Calu3 (cell line): ENCODE measurements around the gene ECPAS. TPM values are rescaled to one million over a fixed set of nuclear protein-coding genes. Genes with fewer than 3 reads are reported as not detected.

Experiments
- BruUV-seq: library from RNA; stranded (reverse); fragments of 400-500 nt; replicated peaks from 2 replicates; lab custom pipeline; 2021; lab: Mats Ljungman, UMichigan
- CTCF ChIA-PET: fragments of 300-600 bp; sonication (Branson Sonifier 250); formaldehyde crosslinking; loops from one replicate; lab custom pipeline; 2022; ENCODE audit warnings: antibody characterized with exemption; lab: Charles Lee
- DNase-seq: peaks from one replicate; pipeline ENCODE4 v3.0.0; 2022
- H3K27ac Mint-ChIP-seq: one replicate; pipeline ENCODE4 v1.8.0; 2022; ENCODE audit warnings: mixed read lengths; ENCODE audit not compliant: unreplicated experiment
- H3K27me3 Mint-ChIP-seq: one replicate; pipeline ENCODE4 v1.8.0; 2022; ENCODE audit warnings: mixed read lengths; ENCODE audit not compliant: unreplicated experiment
- H3K36me3 Mint-ChIP-seq: one replicate; pipeline ENCODE4 v1.8.0; 2022; ENCODE audit warnings: mild to moderate bottlenecking, moderate library complexity, mixed read lengths; ENCODE audit not compliant: insufficient read depth, unreplicated experiment
- H3K4me1 Mint-ChIP-seq: one replicate; pipeline ENCODE4 v1.8.0; 2022; ENCODE audit warnings: mild to moderate bottlenecking, low read depth, mixed read lengths; ENCODE audit not compliant: unreplicated experiment
- H3K4me3 Mint-ChIP-seq: one replicate; pipeline ENCODE4 v1.8.0; 2022; ENCODE audit warnings: mild to moderate bottlenecking, low read depth, moderate library complexity, mixed read lengths; ENCODE audit not compliant: unreplicated experiment
- H3K9me3 Mint-ChIP-seq: one replicate; pipeline ENCODE4 v1.8.0; 2022; ENCODE audit warnings: low read depth, mixed read lengths; ENCODE audit not compliant: unreplicated experiment
- CTCF ChIP-seq: fragments of 200-600 bp; IDR thresholded peaks from one replicate; pipeline ENCODE4 v1.8.0; 2022; ENCODE audit warnings: antibody characterized with exemption; ENCODE audit not compliant: unreplicated experiment
- intact Hi-C: fragments of 100-400 bp; cut with micrococcal nuclease; formaldehyde crosslinking; loops from one replicate; pipeline ENCODE4 v1.10.0; 2022; ENCODE audit not compliant: unreplicated experiment
- total RNA-seq: library from RNA; stranded (reverse); gene quantifications from 2 replicates; pipeline ENCODE4 v1.2.3, GENCODE V29; 2022

The ECPAS gene
- total RNA-seq, 1 experiment from 2014 or later: 57.8 TPM

GRCh38 chr9:111436571-111436970 is 47.6 kb downstream of the ECPAS start:
- BruUV-seq: no TSS peak
- DNase-seq: no peak
- H3K4me3 Mint-ChIP-seq: no peak overlapping the region
- no peak overlapping the region for H3K27ac Mint-ChIP-seq
- no peaks in the 10 kb centered on the region for H3K27me3 Mint-ChIP-seq
- no peaks in the 10 kb centered on the region for H3K4me1 Mint-ChIP-seq
- no peak for TF ChIP-seq CTCF
- peaks cover 9% of the 10 kb centered on the region for H3K36me3 Mint-ChIP-seq
- CTCF ChIA-PET: no interaction called here
- no peaks in the 10 kb centered on the region for H3K9me3 Mint-ChIP-seq
- intact Hi-C loops: no loop called here

GRCh38 chr9:111433082-111433481 is 51.1 kb downstream of the ECPAS start:
- no peak for TF ChIP-seq CTCF
- intact Hi-C loops: no loop called here
- peaks cover 9% of the 10 kb centered on the region for H3K36me3 Mint-ChIP-seq
- no peak for DNase-seq
- no peaks in the 10 kb centered on the region for H3K27me3 Mint-ChIP-seq
- no peaks in the 10 kb centered on the region for H3K9me3 Mint-ChIP-seq
- no TSS peak for BruUV-seq
- no peak overlapping the region for H3K4me3 Mint-ChIP-seq
- H3K27ac Mint-ChIP-seq: no peak overlapping the region
- no peaks in the 10 kb centered on the region for H3K4me1 Mint-ChIP-seq
- CTCF ChIA-PET: no interaction called here

- H3K4me3 Mint-ChIP-seq: no peak overlapping the region
- intact Hi-C loops: no loop called here
- TF ChIP-seq CTCF: no peak
- CTCF ChIA-PET: interaction anchor here (0.7 kb wide), 1 partner anchor 167 kb away, joined by 5 read pairs; no protein-coding TSS in a partner anchor
- H3K27me3 Mint-ChIP-seq: no peaks in the 10 kb centered on the region
- no peak for DNase-seq
- H3K36me3 Mint-ChIP-seq: peaks cover 13% of the 10 kb centered on the region
- no peaks in the 10 kb centered on the region for H3K4me1 Mint-ChIP-seq
- H3K9me3 Mint-ChIP-seq: no peaks in the 10 kb centered on the region
- no TSS peak for BruUV-seq
- H3K27ac Mint-ChIP-seq: no peak overlapping the region
These were observed 52.5 kb downstream of the ECPAS start for GRCh38 chr9:111431684-111432083.

GRCh38 chr9:111429175-111429574 is 55.0 kb downstream of the ECPAS start:
- Mint-ChIP-seq H3K27me3 (no peaks in the 10 kb centered on the region), H3K27ac (no peak overlapping the region), H3K9me3 (no peaks in the 10 kb centered on the region), H3K36me3 (peaks cover 17% of the 10 kb centered on the region), H3K4me3 (no peak overlapping the region), H3K4me1 (no peaks in the 10 kb centered on the region)
- intact Hi-C loops: no loop called here
- CTCF ChIA-PET: no interaction called here
- no peak for DNase-seq
- BruUV-seq: no TSS peak
- TF ChIP-seq CTCF: no peak
